H1 (cell line): Measurements from ENCODE around the gene DOCK8. TPM values are rescaled to one million over a fixed set of nuclear protein-coding genes. Genes with fewer than 3 reads are reported as not detected.

Source experiments
- CTCF ChIA-PET: fragments of 300-600 bp; sonication (Branson Sonifier 250); formaldehyde crosslinking; loops from one replicate; lab custom pipeline; 2021; ENCODE audit not compliant: partially characterized antibody; lab: Charles Lee
- POLR2A ChIA-PET: fragments of 300-600 bp; sonication (Branson Sonifier 250); formaldehyde crosslinking; loops from one replicate; lab custom pipeline; 2021; ENCODE audit warnings: inconsistent platforms; ENCODE audit not compliant: partially characterized antibody; lab: Charles Lee
- DNase-seq, 2 experiments: peaks; one replicate each; pipeline versions ENCODE4 v3.0.0 to v3.0.0-alpha.2; 2010 to 2022; ENCODE audit warnings: low spot score in 2 of 2, low read depth in 1 of 2, mixed read lengths in 1 of 2
- FAIRE-seq: peaks from 2 replicates; lab custom pipeline; 2011; peaks lifted over from hg19 to GRCh38; lab: Jason Lieb, UNC
- H2AFZ ChIP-seq: 2 replicates; pipeline ENCODE4 v1.8.1; 2012; ENCODE audit warnings: low read length, inconsistent platforms
- H2AK5ac ChIP-seq: 2 replicates; pipeline ENCODE4 v1.6.1; 2013; ENCODE audit warnings: low read depth, low read length
- H2BK120ac ChIP-seq: replicated peaks from 2 replicates; pipeline ENCODE3; 2013; ENCODE audit warnings: low read depth, low read length, inconsistent platforms
- H2BK12ac ChIP-seq: 2 replicates; pipeline ENCODE4 v1.6.1; 2013; ENCODE audit warnings: low read depth, low read length
- H2BK15ac ChIP-seq: 2 replicates; pipeline ENCODE4 v1.6.1; 2013; ENCODE audit warnings: low read length
- H2BK20ac ChIP-seq: 2 replicates; pipeline ENCODE4 v1.6.1; 2013; ENCODE audit warnings: low read length
- H2BK5ac ChIP-seq: 2 replicates; pipeline ENCODE4 v1.6.1; 2013; ENCODE audit warnings: low read depth, low read length
- H3K14ac ChIP-seq: 2 replicates; pipeline ENCODE4 v1.6.1; 2013; ENCODE audit warnings: inconsistent platforms; ENCODE audit not compliant: insufficient read length
- H3K18ac ChIP-seq: 2 replicates; pipeline ENCODE4 v1.6.1; 2013; ENCODE audit warnings: low read length; ENCODE audit errors: extremely low read depth
- H3K23ac ChIP-seq: 2 replicates; pipeline ENCODE4 v1.6.1; 2013; ENCODE audit warnings: inconsistent platforms; ENCODE audit not compliant: insufficient read length
- H3K23me2 ChIP-seq: 2 replicates; pipeline ENCODE4 v1.6.1; 2013; ENCODE audit warnings: low read depth, low read length
- H3K27ac ChIP-seq: 2 replicates; pipeline ENCODE4 v1.6.1; 2011; ENCODE audit warnings: low read depth, low read length, inconsistent platforms
- H3K27me3 ChIP-seq, 4 experiments: replicated peaks in 1 of 4; 1 replicate in 1 of 4; 2 replicates in 3 of 4; pipeline versions ENCODE4 v1.6.1 to v1.8.1; 2011 to 2013; ENCODE audit warnings: low read length in 3 of 4, mild to moderate bottlenecking in 3 of 4, inconsistent platforms in 2 of 4, mixed read lengths in 2 of 4, moderate library complexity in 1 of 4; ENCODE audit not compliant: control insufficient read depth in 3 of 4, insufficient read depth in 3 of 4; ENCODE audit errors: extremely low read depth in 1 of 4
- H3K36me3 ChIP-seq, 4 experiments: 2 replicates each; pipeline versions ENCODE4 v1.6.1 to v1.8.1; 2011 to 2013; ENCODE audit warnings: mild to moderate bottlenecking in 4 of 4, low read length in 3 of 4, moderate library complexity in 2 of 4, control low read depth in 1 of 4, inconsistent platforms in 1 of 4; ENCODE audit not compliant: insufficient read depth in 4 of 4, control insufficient read depth in 2 of 4
- H3K4ac ChIP-seq: replicated peaks from 2 replicates; pipeline ENCODE3; 2013; ENCODE audit warnings: low read length, low read depth, mixed read lengths, inconsistent platforms; ENCODE audit not compliant: insufficient read length
- H3K4me1 ChIP-seq, 4 experiments: replicated peaks in 1 of 4; 1 replicate in 1 of 4; 2 replicates in 3 of 4; pipeline versions ENCODE4 v1.6.1 to v1.8.1; 2011 to 2013; ENCODE audit warnings: low read length in 3 of 4, inconsistent platforms in 2 of 4, mixed read lengths in 1 of 4; ENCODE audit not compliant: insufficient read depth in 4 of 4, control insufficient read depth in 3 of 4
- H3K4me2 ChIP-seq, 2 experiments: 2 replicates each; pipeline versions ENCODE4 v1.6.1 to v1.8.1; 2011 to 2013; ENCODE audit warnings: low read depth in 2 of 2, low read length in 2 of 2, control low read depth in 1 of 2, inconsistent platforms in 1 of 2, mild to moderate bottlenecking in 1 of 2; ENCODE audit not compliant: insufficient read depth in 1 of 2
- H3K4me3 ChIP-seq, 4 experiments: fragments of 200-600, 300-600 bp in 1 of 4; sonication (generic), shearing (Covaris generic), sonication (Bioruptor Twin) in 1 of 4; 2 replicates each; pipeline versions ENCODE4 v1.5.1 to v1.8.1; 2011 to 2016; ENCODE audit warnings: low read length in 4 of 4, low read depth in 3 of 4, control low read depth in 2 of 4, inconsistent platforms in 2 of 4, mild to moderate bottlenecking in 2 of 4, mixed read lengths in 1 of 4, moderate library complexity in 1 of 4; ENCODE audit not compliant: insufficient read depth in 2 of 4; ENCODE audit errors: extremely low read depth in 1 of 4
- H3K56ac ChIP-seq: replicated peaks from 2 replicates; pipeline ENCODE3; 2013; ENCODE audit warnings: low read depth, mild to moderate bottlenecking, mixed read lengths, low read length, inconsistent platforms; ENCODE audit not compliant: insufficient read length
- H3K79me1 ChIP-seq: 2 replicates; pipeline ENCODE4 v1.6.1; 2013; ENCODE audit warnings: low read depth, low read length, control low read depth
- H3K79me2 ChIP-seq, 2 experiments: 2 replicates each; pipeline versions ENCODE4 v1.6.1 to v1.8.1; 2012 to 2013; ENCODE audit warnings: low read length in 2 of 2, mild to moderate bottlenecking in 2 of 2, inconsistent platforms in 1 of 2; ENCODE audit not compliant: insufficient read depth in 2 of 2, control insufficient read depth in 1 of 2
- H3K9ac ChIP-seq, 4 experiments: replicated peaks in 1 of 4; 1 replicate in 1 of 4; 2 replicates in 3 of 4; pipeline versions ENCODE4 v1.6.1 to v1.8.1; 2011 to 2013; ENCODE audit warnings: low read depth in 3 of 4, low read length in 3 of 4, control low read depth in 2 of 4, mild to moderate bottlenecking in 2 of 4, moderate library complexity in 2 of 4, inconsistent platforms in 1 of 4; ENCODE audit errors: extremely low read depth in 1 of 4
- H3K9me3 ChIP-seq, 2 experiments: 2 replicates each; pipeline versions ENCODE4 v1.6.1 to v1.8.1; 2012 to 2013; ENCODE audit warnings: mild to moderate bottlenecking in 2 of 2, moderate library complexity in 2 of 2, control low read depth in 1 of 2, inconsistent platforms in 1 of 2, low read depth in 1 of 2, low read length in 1 of 2, mixed read lengths in 1 of 2; ENCODE audit not compliant: insufficient read depth in 2 of 2
- H4K20me1 ChIP-seq, 2 experiments: replicated peaks in 1 of 2; 2 replicates each; pipeline versions ENCODE3 to v1.8.1; 2011 to 2013; ENCODE audit warnings: inconsistent platforms in 2 of 2, low read length in 2 of 2, mild to moderate bottlenecking in 1 of 2; ENCODE audit not compliant: insufficient read depth in 2 of 2, control insufficient read depth in 1 of 2
- H4K5ac ChIP-seq: 2 replicates; pipeline ENCODE4 v1.6.1; 2013; ENCODE audit warnings: low read length, low read depth, mixed read lengths, inconsistent platforms; ENCODE audit not compliant: insufficient read length
- H4K8ac ChIP-seq: 2 replicates; pipeline ENCODE4 v1.8.0; 2013; ENCODE audit warnings: mild to moderate bottlenecking, moderate library complexity, low read length, inconsistent platforms; ENCODE audit not compliant: insufficient read depth; ENCODE audit errors: extremely low read depth
- H4K91ac ChIP-seq: replicated peaks from 2 replicates; pipeline ENCODE3; 2013; ENCODE audit warnings: low read length, mixed read lengths, inconsistent platforms; ENCODE audit not compliant: insufficient read length
- BRCA1 ChIP-seq: IDR thresholded peaks from 2 replicates; pipeline ENCODE4 v1.6.1; 2012; ENCODE audit warnings: low read depth, low read length, improper control_type of control experiment
- KDM4A ChIP-seq: IDR thresholded peaks from one replicate; pipeline ENCODE4 v1.7.1; 2012; ENCODE audit warnings: low read depth, mild to moderate bottlenecking, moderate library complexity, low read length, inconsistent platforms; ENCODE audit not compliant: severe bottlenecking
- SAP30 ChIP-seq: fragments of 300-600 bp; sonication (generic); IDR thresholded peaks from 2 replicates; pipeline ENCODE4 v1.7.1; 2012; ENCODE audit warnings: low read length, moderate library complexity, mild to moderate bottlenecking, inconsistent platforms; ENCODE audit not compliant: insufficient read depth, insufficient replicate concordance
- WGBS, 2 experiments: shearing (Covaris generic) in 1 of 2; methylation state at CpG; one replicate each; pipeline versions ENCODE4 v1.1.6 to v1.1.7; 2013 to 2015; ENCODE audit warnings: low lambda C conversion rate in 2 of 2, mixed read lengths in 2 of 2, inconsistent platforms in 1 of 2, low coverage in 1 of 2, missing lambda C conversion rate in 1 of 2; ENCODE audit not compliant: insufficient replicate concordance in 2 of 2, insufficient coverage in 1 of 2, insufficient read length in 1 of 2; ENCODE audit errors: extremely low coverage in 1 of 2, missing lambda C conversion rate in 1 of 2; 5-methylcytosine and 5-hydroxymethylcytosine counted together
- polyA plus RNA-seq, 7 experiments: library from polyadenylated mRNA; depleted of rRNA in 3 of 7; stranded (reverse) in 5 of 7; unstranded in 2 of 7; fragments of >200 nt in 5 of 7; fragments of 200-250 nt in 2 of 7; gene quantifications; 1 replicate in 5 of 7; 2 replicates in 1 of 7; 4 replicates in 1 of 7; pipeline versions ENCODE4 v1.2.1 to v1.2.3, GENCODE V29; 2011 to 2013; ENCODE audit warnings: missing spikeins in 2 of 7, mixed read lengths in 2 of 7
- total RNA-seq: library from RNA; stranded (reverse); fragmentation: NEBNext Ultra II Directional; extraction: Animal tissue kit (Norgen Biotek cat#: 25700); gene quantifications from 2 replicates; pipeline ENCODE4 v1.2.1, GENCODE V29; 2021

Gene DOCK8
- total and polyA plus RNA-seq, 2 of the 8 experiments (the other 6 are each of a cell fraction or from before 2014, with no cell fraction given) = 0.57 to 2.0 TPM

DNA sequence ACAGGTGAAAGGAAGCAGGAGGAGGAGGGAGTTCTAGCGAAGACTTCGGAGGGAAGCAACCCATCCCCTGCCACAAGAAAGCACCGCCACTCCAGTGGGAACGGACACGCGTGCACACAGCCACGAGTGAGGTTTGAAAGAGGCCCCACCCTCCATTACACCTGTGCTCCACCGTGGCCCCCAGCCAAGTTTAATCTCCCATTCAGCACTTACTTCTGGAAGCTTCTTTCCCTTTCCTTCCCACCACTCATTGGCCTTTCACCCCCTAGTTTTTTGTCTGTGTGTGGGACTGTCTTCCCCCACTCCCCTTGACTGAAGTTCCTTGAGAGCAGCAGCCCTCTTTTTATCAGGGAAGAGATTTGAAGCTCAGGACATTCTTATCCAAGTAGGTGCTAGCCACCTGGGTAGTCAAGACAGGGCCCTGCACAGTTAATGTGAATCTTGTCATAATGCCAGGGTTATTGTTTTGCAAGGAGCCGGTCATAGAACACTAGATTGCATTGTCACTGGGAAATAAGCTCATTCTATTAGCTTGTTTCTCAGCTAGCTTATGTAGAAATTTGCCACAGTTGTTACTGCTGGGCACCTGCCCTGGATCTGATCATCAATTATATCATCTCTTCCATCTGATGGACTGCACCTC, 256.0 kb downstream of the DOCK8 start:
- Histone ChIP-seq H3K56ac (no peak overlapping the region), H2BK5ac (peak overlapping the region; percentile 84; the same call in 1 of the 2 replicates), H3K79me1 (no peaks in the 10 kb centered on the region), H2BK15ac (no peak overlapping the region), H2BK120ac (no peak overlapping the region), H3K27ac (no peak overlapping the region; the same call in 1 of the 2 replicates), H2BK12ac (peak overlapping the region; percentile 35)
- 35% methylated on average over 9 of the region's 9 CpGs; no CpG with 5 or more reads in 1 of the 2 experiments for WGBS, 2 experiments
- TF ChIP-seq SAP30 (no peak), KDM4A (peak; percentile 30), BRCA1 (no peak)
- TF ChIP-seq, all 59 proteins: peak for 1
- H4K91ac ChIP-seq = peak overlapping the region; percentile 56
- peak overlapping the region; percentile 92 for H2AFZ ChIP-seq
- H3K79me2 ChIP-seq = peaks cover 0 to 6% of the 10 kb centered on the region in 2 experiments; a peak in 1 of 4 replicates
- H3K4me2 ChIP-seq = peak overlapping the region; percentile 69 to 100
- H2BK20ac ChIP-seq = no peak overlapping the region
- H3K23ac ChIP-seq = no peak overlapping the region
- H4K5ac ChIP-seq = peak overlapping the region; percentile 16
- peak overlapping the region; percentile 31 to 76 (median 59); a peak in 7 of 8 replicates for H3K4me3 ChIP-seq
- H2AK5ac ChIP-seq = peak overlapping the region; percentile 57; the same call in 1 of the 2 replicates
- H3K4me1 ChIP-seq = peaks cover 3 to 14% (median 10%) of the 10 kb centered on the region in 4 experiments
- no peak overlapping the region for H3K14ac ChIP-seq
- peak overlapping the region; percentile 44 for H3K18ac ChIP-seq
- ChIA-PET CTCF (interaction anchor here (0.8 to 1.3 kb wide), 6 partner anchors 9 to 286 kb away, joined by 3 to 6 read pairs (median 3); no protein-coding TSS in a partner anchor), POLR2A (interaction anchor here (2.9 kb wide), 1 partner anchor 33 kb away, joined by 12 read pairs; the partner anchor contains the start of gene KANK1)
- H4K20me1 ChIP-seq = no peaks in the 10 kb centered on the region
- peak overlapping the region; percentile 81; the same call in 1 of the 2 replicates for H4K8ac ChIP-seq
- H3K36me3 ChIP-seq = peaks cover 0 to 20% (median under 1%) of the 10 kb centered on the region in 4 experiments; a peak in 3 of 8 replicates
- peaks cover 0 to 5% (median 2%) of the 10 kb centered on the region in 4 experiments; a peak in 2 of 7 replicates for H3K27me3 ChIP-seq
- FAIRE-seq = no peak
- H3K9ac ChIP-seq = peak overlapping the region in 2 of 4 experiments; percentile 27 to 78; a peak in 3 of 7 replicates
- no peaks in the 10 kb centered on the region for H3K9me3 ChIP-seq
- no peak for DNase-seq
- peak overlapping the region; percentile 44 for H3K4ac ChIP-seq
- peaks cover 9% of the 10 kb centered on the region; the same call in 1 of the 2 replicates for H3K23me2 ChIP-seq
